Myocyte (in vitro differentiated cells): Measurements from ENCODE around the gene ARFGEF2. TPM values are rescaled to one million over a fixed set of nuclear protein-coding genes. Genes with fewer than 3 reads are reported as not detected.
"Not testable (repeated sequence)": the region's sequence is repeated elsewhere in the genome, so short reads cannot be mapped to it uniquely, and the experiment has no call there.

Experiments used
- DNase-seq: peaks from one replicate; pipeline ENCODE4 v3.0.0-alpha.2; 2012; ENCODE audit warnings: low read depth
- total RNA-seq: library from RNA; depleted of rRNA; stranded (reverse); fragments of >200 nt; gene quantifications from 2 replicates; pipeline ENCODE4 v1.2.3, GENCODE V29; 2014

Gene ARFGEF2
- total RNA-seq, 1 donor from 2014 or later: 36.3 TPM

DNA sequence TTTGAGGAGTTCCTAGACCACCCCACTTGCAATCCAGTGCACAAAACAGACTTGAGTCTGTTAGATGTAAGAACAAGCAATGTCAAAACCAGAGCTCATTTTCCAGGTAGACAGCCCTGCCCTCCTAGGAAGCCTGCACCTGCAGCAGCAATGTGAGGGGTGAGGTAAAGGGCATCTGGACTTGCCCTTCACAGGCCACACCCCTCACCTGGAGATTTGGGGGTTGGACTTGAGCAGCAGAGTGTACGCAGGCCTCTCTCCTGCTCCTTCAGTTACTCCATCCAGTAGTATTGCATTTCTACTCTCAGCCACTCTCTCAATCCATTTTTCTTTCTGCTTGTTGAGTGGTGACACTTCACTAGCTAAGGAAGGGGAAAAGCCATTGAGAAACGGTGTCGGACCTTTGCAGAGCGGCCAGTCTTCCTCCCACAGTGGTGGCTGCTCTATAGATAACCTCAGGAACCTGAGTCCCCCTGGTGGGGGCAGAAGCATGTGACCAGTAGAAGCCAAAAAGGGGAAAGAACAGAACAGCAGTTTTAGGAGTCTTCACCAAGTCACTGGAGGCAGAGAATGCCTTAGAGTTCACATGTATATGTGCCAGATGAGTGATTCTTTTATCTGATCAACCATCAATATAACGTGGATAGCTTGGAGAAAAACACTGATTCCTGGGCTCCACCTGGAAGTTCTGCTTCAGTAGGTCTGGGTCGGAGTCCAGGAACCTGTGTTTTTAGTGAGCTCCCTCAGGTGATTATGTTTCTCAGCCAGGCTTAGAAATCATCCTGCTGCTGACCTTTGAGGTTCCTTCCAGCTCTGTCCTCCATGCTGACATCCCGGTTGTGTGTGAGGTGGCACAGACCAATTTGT lies 28.0 kb downstream of the ARFGEF2 start:
- no peak for DNase-seq

DNA sequence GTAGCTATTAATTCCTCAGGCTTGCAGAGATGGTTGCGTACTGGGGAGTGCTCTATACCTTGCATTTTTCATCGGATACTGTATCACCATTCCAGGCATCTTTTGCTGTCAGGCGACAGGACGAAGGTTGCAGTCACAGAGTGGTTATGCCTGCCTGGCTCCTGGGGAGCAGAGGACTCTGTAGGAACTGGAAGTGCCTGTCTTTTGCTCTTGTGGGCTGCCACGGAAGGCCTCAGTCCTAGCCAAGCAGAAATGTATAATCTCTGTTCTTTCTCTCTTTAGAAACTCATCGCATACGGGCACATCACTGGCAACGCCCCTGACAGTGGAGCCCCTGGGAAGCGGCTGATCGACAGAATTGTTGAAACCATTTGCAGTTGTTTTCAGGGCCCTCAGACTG lies 29.5 kb downstream of the ARFGEF2 start:
- DNase-seq: no peak

DNA sequence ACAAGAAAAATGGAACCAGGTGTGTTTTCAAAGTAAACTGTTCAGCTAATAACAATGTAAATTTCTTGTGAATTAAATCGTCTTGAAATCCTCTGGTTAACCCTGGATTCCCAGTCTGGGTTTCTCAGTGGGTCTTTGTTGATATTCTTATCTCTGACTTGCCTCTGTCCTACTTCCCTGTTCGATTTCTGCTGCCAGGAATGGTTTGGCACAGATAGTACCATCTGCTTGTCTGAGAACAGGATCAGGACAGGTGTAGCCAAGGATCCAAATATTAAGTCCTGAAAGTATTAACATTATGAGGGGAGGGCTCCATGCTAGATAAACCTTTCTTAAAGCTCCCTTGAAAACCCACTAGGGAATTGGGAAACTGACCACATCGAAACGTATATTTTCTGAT lies 30.1 kb downstream of the ARFGEF2 start:
- DNase-seq: no peak

DNA sequence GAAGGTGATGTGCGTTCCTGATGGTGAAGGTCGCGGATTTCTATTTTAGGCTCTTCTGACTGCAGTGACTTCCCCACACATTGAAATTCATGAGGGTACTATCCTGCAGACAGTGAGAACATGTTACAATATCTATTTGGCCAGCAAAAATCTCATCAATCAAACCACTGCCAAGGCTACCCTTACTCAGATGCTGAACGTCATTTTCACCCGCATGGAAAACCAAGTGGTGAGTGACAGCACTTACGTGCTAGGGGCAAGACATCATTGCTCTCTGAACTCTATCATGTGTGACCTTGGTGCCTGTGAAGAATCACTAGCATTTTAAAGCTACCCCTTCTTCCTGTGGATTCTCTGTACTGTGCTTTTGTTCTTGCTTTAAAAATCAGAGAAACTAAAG lies 31.1 kb downstream of the ARFGEF2 start:
- DNase-seq: no peak

DNA sequence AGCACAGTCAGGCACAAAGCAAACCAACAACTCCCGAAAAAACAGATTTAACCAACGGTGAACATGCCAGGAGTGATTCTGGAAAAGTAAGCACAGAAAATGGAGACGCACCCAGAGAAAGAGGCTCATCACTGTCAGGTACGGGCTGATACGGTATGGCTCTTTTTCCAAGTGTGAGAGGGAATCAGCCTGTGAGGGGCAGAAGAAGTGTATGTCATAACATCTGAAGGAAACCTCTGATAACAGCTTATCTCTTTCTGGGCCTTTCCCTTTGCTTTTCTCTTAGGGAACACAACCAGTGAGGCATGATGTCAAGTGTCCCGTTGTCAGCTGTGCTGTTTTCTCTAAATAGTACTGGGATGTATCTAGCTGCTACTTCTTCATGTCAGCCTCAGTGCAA lies 32.1 kb downstream of the ARFGEF2 start:
- no peak for DNase-seq

DNA sequence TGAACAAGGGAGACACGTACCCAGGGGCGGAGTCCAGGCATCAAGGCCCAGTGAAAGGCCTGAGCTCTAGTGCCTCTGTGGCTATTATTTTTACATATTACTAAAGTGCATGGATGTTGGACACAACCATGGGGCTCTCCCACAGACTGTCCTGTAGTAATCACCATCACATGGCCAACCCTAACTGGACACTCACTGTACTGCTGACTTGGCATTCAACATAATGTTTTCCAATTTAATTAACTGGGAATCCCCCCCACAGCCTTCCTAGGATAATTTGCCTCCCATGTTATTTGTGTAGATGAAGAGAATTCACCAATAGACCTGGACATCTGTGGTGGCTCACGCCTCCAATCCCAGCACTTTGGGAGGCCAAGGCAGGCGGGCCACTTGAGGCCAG lies 34.5 kb downstream of the ARFGEF2 start:
- DNase-seq: no peak

DNA sequence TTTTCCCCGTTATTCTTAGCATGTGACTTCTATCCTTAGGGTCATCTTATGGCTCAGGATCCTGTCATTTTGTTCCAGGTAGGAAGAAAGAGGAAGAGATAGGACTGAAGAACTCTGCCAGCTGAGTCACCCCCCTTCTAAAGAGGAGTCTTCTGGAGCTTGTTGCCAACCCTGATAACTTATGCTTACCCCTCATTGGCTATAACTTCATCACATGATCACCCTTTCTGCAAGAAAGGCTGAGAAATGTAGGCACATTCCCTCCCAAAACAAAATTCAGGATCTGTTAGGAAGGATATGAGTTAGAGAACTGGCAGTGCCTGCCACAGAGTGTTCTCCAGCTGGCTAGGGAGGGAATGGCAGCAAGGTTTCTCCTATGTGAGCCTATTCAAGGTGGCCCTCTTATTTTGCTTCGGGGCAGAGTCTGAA lies 35.6 kb downstream of the ARFGEF2 start:
- no peak for DNase-seq

DNA sequence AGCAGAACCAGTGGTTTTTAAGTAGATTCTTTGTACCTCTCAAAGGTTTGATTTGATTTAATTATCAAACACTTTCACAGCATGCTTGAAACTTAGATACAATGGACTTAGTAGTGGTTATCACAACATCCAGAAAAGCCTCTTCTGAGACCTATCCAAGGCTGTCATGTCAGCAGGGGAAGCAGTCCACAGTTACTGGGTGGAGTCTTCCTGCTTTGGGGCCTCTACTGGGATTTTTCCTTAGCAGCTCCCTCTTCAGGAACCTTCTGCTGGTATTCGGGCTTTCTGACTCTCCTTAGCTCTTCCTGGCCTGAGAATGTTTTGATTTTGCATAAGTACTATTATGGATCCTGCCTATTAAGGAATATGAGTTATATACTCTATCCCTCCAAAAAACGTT lies 36.0 kb downstream of the ARFGEF2 start:
- DNase-seq: no peak

DNA sequence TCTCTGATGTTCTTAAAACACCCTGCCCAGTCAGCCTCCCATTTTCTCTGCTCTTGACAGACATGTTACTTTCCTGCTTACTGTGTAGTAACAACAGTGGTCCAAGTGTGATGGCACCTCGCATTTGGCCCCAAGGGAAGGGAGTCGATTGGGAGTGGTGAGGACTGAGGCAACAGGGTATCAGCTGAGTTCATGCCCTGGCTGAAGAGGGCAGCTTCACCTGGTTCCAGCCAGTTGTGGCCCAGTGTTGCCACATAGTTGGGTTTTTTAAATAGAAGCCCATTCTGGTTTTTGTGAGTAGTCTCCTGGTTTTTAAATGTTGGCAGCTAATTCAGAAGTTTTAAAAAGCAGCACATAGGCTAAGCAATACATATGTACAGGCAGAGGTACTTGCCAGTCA lies 37.2 kb downstream of the ARFGEF2 start:
- DNase-seq: no peak

DNA sequence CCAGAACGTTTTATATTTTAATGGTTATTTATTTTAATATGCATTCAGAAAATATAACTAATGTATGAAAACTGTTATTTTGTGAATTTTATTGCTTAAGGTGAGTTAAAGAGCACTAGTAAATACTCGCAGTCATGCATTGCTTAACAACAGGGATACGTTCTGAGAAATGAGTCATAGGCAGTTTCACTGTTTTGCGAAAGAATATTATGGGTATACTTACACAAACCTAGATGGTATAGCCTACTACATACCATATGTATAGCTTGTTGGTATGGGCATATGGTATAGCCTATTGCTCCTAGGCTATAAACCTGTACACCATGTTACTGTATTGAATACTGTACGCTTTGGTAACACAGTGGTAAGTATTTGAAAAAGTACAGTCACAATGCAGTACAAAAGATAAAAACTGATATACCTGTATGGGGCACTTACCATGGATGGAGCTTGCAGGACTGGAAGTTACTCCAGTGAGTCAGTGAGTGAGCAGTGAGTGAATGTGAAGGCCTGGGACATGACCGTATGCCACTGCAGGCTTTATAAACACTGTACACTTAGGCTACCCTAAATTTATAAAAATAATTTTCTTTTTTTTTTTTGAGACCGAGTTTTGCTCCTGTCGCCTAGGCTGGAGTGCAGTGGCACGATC lies 38.5 kb downstream of the ARFGEF2 start:
- no peak for DNase-seq

DNA sequence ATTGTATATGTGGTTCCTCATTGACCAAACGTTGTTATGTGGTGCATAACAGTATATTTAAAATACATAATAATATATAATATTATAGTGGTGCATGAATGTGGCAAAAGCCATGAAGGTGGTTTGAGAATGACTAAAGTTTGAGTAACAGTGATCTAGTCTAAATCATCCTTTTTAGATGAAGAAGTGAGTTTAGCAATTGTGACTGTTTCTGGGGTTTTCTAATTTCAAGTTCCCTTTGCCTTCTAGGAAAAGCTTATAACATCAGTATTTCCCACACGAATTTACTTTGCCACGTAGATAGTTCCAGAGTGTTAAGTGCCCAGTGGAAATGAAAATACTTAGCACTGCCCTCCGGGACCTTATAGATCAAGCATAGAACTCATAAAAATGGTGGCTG lies 40.9 kb downstream of the ARFGEF2 start:
- DNase-seq: no peak

DNA sequence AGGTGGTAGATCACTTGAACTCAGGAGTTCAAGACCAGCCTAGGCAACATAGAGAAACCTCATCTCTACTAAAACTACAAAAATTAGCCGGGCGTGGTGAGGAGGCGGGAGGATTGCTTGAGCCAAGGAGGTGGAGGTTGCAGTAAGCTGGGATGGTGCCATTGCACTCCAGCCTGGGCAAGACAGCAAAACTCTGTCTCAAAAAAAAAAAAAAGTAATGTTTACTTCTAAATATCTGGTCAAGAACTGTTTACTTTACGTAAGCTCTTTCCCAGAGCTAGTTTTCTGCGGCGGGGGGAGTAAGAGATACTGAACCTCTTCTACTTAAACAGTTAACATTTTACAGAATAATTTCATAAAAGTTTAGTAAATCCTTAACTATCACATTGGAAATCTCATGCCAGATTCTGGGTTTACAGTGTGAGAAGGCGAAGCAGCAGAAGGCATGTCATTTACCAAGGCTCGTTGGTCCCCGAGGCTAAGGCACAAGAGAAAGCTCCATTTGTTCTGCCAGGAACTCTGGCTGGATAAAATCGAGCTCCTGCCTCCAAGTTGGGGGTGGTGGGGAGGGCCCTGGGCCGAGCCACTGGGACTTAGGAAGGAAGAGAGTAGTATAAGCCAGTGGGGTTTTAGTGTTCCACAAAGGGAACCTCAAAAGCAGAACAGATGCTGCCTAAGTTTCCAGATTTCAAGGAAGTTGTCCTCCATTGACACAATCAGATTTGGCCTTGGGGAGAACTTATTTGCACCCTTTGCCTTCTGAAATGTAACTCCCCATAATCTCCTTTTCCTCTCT lies 41.7 kb downstream of the ARFGEF2 start:
- DNase-seq: no peak

DNA sequence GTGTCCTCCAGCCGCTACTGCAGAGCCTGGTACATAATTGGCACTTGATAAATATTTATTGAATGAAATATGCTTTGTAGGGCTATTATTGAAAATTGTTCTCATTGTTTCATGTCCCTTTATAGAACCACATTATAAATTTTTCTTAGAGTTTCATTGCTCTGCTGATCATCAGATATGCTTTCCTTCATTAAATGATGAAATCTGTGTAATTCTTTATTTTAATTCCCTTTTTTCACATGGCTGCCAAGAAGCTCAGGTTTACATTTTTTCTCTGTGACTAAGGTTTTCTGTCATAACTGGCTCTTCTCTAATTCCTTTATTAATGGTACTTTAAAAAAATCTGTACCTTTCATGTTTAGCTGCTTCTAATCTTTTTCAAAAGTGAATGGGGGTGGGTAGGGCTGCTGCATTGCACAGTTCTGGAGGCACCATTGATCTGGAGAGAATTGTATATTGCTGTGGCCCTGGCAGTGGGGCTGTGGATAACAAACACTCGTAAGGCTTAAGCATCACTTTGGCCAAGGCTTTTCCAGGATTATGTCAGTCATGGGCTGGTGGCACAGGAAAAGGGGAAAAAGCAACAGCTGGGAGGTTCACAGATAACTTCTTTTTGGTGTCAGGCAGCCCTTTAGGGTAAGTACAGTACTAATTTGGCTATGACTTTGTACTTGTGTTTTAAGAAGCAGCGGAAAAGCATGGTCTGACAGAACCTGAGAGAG lies 43.8 kb downstream of the ARFGEF2 start:
- no peak for DNase-seq

DNA sequence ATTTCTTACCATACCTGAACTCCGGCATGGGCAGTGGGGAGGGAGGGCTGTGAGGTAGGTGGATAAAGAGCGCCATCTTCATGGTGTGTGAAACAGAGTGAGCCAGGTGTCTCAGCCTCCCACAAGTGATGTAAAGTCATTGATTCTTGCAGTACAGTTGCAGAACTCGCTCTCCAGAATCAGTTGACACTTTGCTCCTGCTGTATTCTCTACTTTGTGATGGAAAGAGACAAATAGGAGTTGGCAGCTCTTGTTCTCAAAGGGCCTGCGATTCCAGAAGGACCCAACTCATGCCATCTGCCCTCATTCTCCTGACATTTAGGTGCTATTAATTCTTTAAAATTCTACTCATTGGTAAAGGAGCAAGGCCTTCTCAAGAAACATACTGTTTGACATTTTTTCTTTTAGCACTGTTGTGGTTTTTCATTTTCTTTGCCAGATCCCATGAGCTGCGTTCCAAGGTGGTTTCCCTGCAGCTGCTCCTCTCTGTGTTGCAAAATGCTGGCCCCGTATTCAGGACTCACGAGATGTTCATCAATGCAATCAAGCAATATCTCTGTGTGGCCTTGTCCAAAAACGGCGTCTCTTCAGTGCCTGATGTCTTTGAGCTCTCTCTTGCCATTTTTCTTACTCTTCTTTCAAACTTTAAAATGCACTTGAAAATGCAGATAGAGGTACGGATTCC lies 49.3 kb downstream of the ARFGEF2 start:
- peak; percentile 11 for DNase-seq

DNA sequence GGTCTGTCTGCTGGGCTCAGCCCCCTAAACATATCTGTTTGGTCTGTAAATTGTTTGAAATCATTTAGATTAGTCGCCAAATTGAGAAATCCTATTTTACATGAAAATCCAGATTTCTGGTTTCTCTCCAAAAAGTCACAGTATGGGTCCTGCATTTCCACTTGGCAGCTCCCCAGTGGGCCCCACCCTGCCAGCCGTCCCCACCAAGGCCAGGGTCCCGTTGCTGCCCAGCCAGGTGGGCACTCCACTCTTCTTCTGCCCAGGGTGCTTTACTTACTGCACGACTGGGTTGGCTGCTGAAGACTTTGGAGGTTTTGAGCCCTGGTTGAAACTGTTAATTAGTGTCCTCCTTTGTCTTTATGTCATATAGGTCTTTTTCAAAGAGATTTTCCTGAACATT lies 50.4 kb downstream of the ARFGEF2 start:
- DNase-seq: no peak

DNA sequence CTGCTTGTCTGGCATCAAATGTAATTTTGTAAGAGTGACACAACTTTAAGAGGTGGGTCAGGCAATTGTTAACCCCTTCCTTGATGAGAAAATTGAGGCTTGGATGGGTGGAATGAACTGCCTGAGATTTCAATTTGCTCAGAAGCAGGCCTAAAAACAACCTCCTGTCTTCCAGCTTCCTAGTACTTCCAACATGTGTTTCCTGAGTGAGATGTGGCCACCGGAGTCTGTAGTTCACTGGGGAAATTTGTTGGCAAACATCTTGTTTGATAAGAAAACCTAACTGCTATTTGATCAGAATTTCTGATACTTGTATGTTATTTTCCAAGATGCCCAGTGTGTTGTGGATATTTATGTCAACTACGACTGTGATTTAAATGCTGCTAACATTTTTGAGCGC lies 51.3 kb downstream of the ARFGEF2 start:
- DNase-seq: no peak

DNA sequence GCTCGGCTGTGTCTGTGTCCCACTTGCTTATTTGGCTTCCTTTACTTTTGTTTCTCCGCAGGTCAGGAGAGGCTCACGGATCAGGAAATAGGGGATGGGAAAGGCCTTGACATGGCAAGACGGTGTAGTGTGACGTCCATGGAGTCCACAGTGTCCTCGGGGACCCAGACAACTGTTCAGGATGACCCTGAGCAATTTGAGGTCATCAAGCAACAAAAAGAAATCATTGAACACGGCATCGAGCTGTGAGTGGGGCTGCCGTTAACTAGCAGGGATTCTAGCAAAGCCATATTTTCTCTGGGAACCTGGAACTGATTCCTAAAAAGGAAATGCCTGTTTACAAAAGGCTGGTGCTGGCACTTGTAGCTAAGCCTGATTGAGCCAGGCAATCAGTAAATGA lies 54.4 kb downstream of the ARFGEF2 start:
- DNase-seq: no peak

DNA sequence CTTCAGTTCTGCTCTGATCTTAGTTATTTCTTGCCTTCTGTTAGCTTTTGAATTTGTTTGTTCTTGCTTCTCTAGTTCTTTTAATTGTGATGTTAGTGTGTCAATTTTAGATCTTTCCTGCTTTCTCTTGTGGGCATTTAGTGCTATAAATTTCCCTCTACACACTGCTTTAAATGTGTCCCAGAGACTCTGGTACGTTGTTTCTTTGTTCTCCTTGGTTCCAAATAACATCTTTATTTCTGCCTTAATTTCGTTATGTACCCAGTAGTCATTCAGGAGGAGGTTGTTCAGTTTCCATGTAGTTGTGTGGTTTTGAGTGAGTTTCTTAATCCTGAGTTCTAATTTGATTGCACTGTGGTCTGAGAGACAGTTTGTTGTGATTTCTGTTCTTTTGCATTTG lies 58.5 kb downstream of the ARFGEF2 start:
- not testable (repeated sequence) for DNase-seq

DNA sequence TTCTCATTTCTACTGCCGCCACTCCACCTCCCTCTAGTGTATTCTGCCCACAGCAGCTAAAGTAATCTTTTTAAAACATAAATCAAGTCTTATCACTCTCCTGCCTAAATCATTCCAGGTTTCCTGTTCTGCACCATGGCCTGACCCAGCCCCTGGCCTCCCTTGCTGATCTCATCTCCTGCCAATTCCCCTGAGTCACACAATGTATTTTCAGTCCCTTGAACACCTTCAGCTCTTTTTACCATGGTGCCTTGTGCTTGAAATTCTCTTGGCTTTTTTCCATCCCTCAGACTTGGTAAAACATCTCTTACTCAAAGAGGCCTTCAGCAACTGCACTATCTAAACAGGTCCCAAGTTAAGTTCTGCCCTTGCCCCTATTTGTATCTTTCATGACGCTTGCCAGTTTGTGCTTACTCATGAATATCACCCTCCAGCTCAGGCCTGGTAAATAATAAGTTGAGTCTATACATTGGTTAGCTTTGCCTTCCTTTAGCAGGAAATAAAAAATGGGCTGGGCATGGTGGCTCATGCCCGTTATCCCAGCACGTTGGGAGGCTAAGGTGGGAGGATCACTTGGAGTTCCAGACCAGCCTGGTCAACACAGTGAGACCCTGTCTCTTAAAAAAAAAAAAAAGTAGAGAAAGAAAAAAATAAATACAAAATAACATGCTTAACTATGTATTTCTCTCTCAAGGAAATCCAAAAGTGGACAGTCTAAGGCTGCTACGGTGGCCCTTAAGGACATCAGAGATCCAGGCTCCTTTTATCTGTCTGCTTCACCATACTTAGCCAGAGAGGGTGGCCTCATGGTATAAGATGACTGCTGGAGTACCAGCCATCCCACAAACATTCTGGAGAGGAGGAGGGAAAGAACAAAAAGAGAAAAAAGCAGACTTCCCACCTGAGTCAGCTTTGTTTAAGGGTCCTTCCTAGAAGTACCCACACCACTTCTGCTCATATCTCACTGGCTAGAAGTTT lies 62.2 kb downstream of the ARFGEF2 start:
- DNase-seq: peak; percentile 86
